Stimulated activated CD8-positive, alpha-beta memory T cell treated with anti-CD3 and anti-CD28 coated beads, Interleukin-12 subunit alpha, Interleukin-12 subunit beta, amount 100 ng/mL, for 1 hour (primary cell): ENCODE results near the gene BTF3.
A peak's percentile ranks its signal among the peaks of the same experiment; 100 is the strongest.
"Not testable (repeated sequence)": the region's sequence is repeated elsewhere in the genome, so short reads cannot be mapped to it uniquely, and the experiment has no call there.

Experiments
- DNase-seq: peaks from one replicate; pipeline ENCODE4 v3.0.0-alpha.2; 2020; ENCODE audit warnings: low read depth

The BTF3 gene

DNA sequence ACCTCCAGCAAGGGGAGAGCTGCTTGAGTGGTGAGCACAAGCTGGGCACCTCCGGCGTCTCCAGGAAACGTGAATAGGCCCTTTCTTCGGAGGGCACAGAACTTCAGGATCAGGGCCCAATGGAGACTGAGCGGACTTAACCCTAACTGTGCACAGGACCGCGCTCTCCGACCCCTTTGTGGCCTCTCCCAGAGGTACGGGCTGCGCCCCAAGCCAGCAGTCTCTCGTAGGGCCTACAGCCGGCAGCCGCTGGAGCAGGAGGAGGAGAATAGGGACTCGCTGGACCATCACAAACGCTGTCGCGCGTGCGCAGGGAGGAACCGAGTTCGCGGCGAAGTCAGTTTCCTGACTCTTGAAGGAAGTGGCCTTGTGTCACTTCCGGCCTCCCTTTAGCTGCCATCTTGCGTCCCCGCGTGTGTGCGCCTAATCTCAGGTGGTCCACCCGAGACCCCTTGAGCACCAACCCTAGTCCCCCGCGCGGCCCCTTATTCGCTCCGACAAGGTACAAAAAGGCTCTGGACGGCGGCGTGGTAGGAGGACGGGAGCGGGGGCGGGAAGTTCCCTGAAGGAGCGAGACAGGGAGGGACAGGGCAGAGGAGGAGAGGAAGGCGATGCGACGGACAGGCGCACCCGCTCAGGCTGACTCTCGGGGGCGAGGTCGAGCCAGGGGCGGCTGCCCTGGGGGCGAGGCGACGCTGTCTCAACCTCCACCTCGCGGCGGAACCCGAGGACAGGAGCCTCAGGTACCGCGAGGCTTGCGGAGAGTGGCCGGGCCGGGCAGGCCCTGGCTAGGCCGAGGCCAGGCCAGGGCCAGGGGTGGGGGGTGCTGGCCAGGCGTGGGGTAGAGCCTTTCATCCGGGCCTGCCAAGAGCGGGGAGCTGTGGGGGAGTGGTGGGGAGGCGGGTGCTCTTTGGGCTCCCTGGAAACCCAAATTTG, at the start of gene BTF3:
BTF3 (plus strand) TSS at position 386 of the 936 bp plus-strand sequence; CDS start at position 612, 226 bp downstream.
- peak; percentile 90 for DNase-seq

DNA sequence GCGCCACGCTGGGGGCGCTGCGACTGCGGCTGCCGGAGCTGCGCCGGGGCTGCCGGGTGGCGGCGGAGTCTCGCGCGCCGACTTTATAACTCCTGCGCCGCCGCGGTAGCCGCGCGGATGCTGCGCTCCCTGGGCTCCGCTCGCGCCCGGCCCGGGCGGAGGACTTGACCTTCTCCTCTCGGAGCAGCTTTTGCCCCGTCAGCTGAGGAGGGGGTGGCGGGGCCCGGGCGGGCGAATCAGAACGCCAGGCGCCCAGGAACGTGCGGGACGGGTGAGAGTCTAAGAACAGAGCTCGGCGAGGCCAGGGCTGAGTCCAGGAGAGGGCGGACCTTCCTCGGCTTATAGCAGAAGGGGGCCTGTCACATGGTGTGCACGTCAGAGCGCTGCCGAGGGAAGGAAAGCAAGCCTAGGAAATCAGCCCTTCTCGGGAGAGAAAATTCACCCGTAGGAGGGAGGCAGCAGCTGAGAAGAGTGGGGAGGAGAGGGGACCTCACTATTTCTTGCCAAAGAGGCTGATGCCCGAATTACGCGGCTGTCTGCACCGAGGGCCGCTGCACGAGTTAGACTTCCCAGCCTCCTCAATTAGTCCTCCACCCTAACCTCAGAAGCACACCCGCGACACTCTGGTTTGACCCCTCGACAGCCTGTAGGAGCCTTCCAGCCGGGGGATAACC, 49.6 kb upstream of the BTF3 start, which contains the start of gene FOXD1:
FOXD1 (minus strand) TSS at position 315 of the 674 bp plus-strand sequence. CDS start 415 bp downstream, outside the sequence.
- no peak for DNase-seq

GRCh38 chr5:73450137-73450536, 48.1 kb upstream of the BTF3 start:
- DNase-seq, result no peak

DNA sequence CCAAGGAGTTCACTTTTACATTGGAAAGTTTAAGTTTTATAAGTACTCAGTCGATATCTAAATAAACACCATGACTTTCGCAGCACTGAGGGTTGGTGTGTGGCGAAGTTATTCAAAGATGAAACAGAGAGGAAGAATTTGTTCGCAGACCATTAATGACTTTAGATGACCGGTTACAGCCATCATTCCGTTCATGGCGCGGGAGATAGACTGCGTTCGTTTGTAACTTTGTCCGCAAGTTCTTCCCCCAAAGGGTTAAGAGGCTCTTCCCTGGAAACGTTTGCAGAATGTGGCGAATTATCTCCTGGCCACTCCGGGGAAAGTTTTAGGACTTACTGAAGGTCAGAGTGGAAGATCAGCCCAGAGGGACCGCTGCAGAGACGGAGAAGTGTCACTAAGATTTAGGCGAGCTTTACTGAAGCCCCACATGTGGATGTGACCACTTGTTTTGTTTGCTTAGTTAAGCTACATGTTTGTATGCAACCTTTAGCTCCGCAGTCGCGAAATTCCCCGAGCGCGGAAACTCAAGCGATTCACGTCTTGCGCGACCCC, 47.5 kb upstream of the BTF3 start:
- DNase-seq, result no peak

GRCh38 chr5:73451224-73452130, 46.8 kb upstream of the BTF3 start:
- DNase-seq, result peak; percentile 38

- no peak for DNase-seq
These were observed 46.0 kb upstream of the BTF3 start for GRCh38 chr5:73452215-73452614.

- DNase-seq, result peak; percentile 21
These were observed 43.7 kb upstream of the BTF3 start for GRCh38 chr5:73454379-73455036.

- not testable (repeated sequence) for DNase-seq
These were observed 41.8 kb upstream of the BTF3 start for GRCh38 chr5:73456462-73456861.

- no peak for DNase-seq
These were observed 38.9 kb upstream of the BTF3 start for GRCh38 chr5:73459366-73459765.

GRCh38 chr5:73460133-73460532, 38.1 kb upstream of the BTF3 start:
- DNase-seq, result no peak

- no peak for DNase-seq
These were observed 34.1 kb upstream of the BTF3 start for GRCh38 chr5:73464016-73464745.

DNA sequence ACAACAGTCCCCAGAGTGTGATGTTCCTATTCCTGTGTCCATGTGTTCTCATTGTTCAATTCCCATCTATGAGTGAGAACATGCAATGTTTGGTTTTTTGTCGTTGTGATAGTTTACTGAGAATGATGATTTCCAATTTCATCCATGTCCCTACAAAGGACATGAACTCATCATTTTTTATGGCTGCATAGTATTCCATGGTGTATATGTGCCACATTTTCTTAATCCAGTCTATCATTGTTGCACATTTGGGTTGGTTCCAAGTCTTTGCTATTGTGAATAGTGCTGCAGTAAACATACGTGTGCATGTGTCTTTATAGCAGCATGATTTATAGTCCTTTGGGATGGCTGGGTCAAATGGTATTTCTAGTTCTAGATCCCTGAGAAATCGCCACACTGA, 29.6 kb upstream of the BTF3 start:
- DNase-seq, result not testable (repeated sequence)

DNA sequence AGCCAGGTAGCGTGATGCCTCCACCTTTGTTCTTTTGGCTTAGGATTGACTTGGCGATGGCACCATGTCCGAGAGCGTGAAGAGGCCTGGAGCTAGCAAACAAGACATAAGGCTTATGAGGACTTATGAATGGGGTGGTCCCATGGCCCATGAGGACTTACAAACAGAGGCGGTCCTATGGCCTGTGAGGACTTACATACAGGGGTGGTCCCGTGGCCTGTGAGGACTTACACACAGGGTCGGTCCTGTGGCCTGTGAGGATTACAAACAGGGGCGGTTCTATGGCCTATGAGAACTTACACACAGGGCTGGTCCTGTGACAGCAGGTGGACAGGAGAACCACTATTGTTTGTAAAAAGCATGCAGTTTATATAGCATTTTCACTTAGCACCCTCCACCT, 28.4 kb upstream of the BTF3 start:
- no peak for DNase-seq

DNA sequence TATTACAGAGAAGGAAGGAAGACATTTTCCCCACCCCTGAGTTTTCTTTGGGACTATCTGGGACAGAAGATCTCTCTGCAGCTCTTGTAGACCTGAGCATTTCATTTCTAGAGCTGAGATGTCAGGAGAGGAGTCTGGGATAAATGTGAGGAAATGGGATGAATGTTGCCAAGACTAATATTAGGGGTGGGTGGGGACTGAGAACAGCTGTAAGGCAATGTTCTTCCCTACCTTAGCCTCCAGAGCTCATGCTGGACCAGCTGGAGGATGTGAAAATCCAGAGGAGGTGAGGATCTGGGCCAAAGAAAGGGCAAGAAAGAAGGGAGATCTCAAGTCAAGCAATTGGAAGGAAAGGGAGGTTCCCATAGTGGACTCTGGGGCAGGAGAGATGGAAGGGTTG, 26.6 kb upstream of the BTF3 start:
- no peak for DNase-seq

- DNase-seq, result no peak
These were observed 26.1 kb upstream of the BTF3 start for GRCh38 chr5:73472116-73472515.

- DNase-seq, result no peak
These were observed 17.7 kb upstream of the BTF3 start for GRCh38 chr5:73480500-73480899.

- no peak for DNase-seq
These were observed 15.7 kb upstream of the BTF3 start for GRCh38 chr5:73482383-73483136.

GRCh38 chr5:73483676-73484075, 14.6 kb upstream of the BTF3 start:
- no peak for DNase-seq

- no peak for DNase-seq
These were observed 13.7 kb upstream of the BTF3 start for GRCh38 chr5:73484511-73484910.

- DNase-seq, result no peak
These were observed 12.5 kb upstream of the BTF3 start for GRCh38 chr5:73485715-73486114.
